GM18520 (cell line): ENCODE measurements around the gene SLC12A8.

ENCODE experiments used
- ATAC-seq: cut with Tn5 transposase; IDR thresholded peaks from one replicate; pipeline ENCODE4 v1.9.1; 2021; ENCODE audit not compliant: unreplicated experiment

Gene SLC12A8

DNA sequence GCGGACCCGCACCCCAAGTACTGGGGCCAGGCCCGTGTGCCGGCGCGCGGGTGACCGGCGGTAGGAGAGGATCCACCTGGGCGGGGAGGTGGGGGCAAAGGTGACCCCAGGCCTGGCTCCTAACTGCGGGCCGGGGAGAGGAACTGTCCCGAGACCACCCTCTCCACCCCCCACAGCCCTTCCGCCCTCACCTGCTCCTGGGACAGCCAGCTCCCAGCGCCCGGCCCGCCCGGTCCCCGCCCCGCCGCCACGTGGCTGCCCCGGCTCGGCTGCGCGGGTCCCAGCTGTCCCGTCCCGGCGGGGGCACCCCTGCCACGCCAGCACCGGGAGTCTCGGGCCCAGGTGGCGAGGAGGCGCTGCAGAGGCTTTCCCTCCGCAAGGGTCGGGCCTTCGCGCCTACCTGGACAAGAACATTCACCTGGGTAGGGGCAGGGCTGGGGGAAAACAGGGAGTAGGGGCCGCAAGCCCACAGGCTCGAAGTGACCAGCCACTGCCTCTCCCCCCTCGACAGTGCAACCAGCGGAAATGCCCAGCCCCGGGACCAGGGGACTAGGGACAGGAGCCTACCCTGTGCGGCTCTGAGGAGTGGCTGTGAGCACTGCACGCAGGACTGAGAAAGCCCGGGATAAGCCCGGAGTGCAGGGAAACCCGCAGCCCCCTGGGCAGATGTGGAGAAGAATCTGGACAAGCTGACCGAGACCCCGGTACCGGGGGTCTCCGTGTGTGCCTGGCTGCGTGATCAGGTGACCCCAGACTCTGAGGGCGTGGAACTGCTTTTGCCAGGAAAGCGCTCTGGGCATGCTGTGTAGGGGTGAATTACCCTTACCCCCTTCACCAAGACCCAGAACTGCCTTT is at the start of gene SLC12A8:
Gene SLC12A8, minus strand, starts transcription at position 240 of the 855 bp plus-strand sequence. CDS start 1,399 bp downstream, outside the sequence.
- no peak for ATAC-seq

DNA sequence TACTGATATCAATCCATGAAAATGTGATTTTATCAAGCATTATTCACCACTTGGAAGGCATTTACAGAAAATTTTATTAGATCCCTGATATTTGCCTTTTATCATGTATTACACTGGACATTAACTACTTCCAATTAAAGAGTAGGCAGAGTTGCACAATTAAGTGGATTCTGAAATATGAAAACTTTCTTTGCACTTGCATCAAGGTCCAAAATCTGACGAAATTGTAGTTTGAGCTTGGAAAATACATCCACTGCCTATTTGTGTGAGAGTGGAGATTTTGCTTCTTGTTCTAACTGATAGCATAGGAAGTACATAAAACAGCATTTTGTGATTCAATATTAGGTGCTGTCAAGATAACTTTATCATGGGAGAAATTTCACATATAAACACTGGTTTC is 49.6 kb upstream of the SLC12A8 start:
- no peak for ATAC-seq

GRCh38 chr3:125261031-125261430 is 48.5 kb upstream of the SLC12A8 start:
- ATAC-seq = no peak

DNA sequence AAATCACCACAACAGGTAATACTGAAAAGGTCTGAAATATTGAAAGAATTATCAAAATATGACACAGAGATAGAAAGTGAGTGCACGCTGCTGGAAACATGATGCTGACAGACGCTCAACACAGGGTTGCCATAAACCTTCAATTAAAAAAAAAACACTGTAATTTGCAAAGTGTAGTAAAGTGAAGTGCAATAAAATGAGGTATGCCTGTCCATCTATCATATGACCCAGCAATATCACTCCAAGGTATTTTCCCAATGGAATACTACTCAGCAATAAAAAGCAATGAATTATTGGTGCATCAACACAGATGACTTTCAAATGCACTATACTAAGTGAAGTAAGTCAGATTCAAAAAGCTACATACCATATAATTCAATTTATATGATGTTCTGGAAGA is 47.6 kb upstream of the SLC12A8 start:
- ATAC-seq = no peak

DNA sequence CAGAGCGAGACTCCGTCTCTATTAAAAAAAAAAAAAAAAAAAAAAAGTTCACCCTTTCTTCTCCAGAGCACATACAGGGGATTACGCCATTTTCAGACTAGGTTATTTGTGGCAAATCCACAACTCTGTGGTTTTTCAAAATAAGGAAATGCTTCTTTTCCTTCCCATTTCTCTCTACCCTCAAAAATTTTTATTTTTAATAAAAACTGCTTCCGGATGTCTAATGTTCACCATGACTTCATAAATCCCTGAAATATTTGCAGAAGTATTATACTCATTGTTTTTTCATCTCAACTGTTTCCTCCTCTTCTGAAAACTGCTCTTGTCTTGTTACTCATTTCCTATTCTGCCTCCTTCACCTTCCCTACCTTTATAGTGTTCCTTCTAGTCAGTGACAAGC is 45.0 kb upstream of the SLC12A8 start:
- no peak for ATAC-seq

DNA sequence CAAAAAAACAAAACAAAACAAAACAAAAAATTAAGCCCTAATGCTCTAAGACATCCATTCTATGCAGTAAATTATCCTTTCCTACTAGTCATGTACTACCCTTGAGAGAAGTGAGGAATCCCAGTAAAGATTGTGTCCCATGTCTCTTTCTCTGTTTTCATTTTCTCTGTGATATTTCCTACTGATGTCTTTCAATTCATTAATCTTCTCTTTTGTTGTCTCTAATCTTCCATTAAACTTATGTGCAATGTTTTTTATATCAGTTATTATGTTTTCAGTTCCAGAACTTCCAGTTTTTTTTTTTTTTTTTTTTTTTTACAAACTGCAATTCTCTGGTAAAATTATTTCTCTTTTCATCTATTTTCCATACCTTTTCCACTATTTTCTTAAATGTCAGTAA is 44.1 kb upstream of the SLC12A8 start:
- no peak for ATAC-seq

DNA sequence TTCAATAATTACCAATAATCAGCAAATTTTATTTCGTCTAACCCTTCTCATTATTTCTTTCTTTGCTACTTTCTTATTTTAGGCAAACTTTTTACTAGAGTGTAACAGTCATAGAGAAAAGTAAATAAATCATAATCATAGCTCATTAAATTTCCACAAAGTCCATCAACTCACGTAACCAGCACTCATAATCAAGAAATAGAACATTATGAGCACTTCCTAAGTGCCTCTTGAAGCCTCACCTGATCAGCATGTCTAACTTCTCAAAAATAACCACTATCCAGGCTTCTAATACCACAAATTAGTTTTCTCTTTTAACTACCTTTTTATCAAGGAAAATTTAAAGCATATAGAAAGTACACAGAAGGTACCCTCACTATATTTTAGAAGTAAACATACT is 38.4 kb upstream of the SLC12A8 start:
- ATAC-seq = no peak

- ATAC-seq = no peak
These were observed 33.7 kb upstream of the SLC12A8 start for GRCh38 chr3:125246237-125246636.

DNA sequence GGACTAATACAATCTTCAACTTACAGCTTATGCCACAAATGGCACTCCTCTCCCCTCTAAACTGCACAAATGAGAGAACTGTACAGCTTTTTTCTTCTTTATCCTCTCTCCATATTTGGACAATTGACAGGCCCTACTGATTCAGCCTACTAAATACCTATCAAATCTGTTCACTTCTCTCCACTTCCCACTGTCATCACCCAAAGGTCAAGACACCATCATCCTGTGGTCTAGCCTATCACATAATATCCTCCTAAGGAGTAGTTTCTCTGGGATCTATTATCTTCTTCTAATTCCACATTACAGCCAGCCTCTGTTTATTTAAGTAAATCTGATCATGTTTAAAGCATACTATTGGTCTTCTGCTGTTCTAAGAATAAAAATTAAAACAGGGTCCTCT is 33.0 kb upstream of the SLC12A8 start:
- ATAC-seq = no peak

- no peak for ATAC-seq
These were observed 27.9 kb upstream of the SLC12A8 start for GRCh38 chr3:125240496-125240895.

GRCh38 chr3:125239266-125239665 is 26.7 kb upstream of the SLC12A8 start:
- no peak for ATAC-seq

- no peak for ATAC-seq
These were observed 26.2 kb upstream of the SLC12A8 start for GRCh38 chr3:125238759-125239158.

GRCh38 chr3:125236331-125236903 is 23.9 kb upstream of the SLC12A8 start:
- no peak for ATAC-seq

GRCh38 chr3:125234831-125235230 is 22.3 kb upstream of the SLC12A8 start:
- no peak for ATAC-seq

- ATAC-seq = no peak
These were observed 19.9 kb upstream of the SLC12A8 start for GRCh38 chr3:125232401-125232800.

- no peak for ATAC-seq
These were observed 19.3 kb upstream of the SLC12A8 start for GRCh38 chr3:125231895-125232294.

DNA sequence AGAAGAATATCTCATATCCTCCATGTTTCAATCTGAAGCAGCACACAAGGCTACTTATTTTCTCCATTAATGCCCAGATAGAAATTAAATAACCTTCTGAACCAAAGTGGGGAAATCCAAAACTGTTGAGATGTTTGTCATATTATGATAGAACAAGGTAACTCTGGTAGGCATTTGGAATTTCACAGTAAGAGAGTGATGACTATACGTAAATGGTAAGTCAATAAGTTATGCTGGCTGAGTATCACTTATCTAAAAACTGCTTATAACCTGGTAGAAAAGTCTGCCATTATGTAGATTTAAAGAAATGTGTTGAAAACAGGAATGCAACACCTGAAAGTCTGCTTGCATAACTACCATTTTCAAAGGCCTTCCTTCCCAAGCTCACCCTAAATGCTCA is 17.2 kb upstream of the SLC12A8 start:
- ATAC-seq = no peak

- no peak for ATAC-seq
These were observed 16.6 kb upstream of the SLC12A8 start for GRCh38 chr3:125229168-125229567.

GRCh38 chr3:125221831-125222230 is 9.3 kb upstream of the SLC12A8 start:
- ATAC-seq = no peak

- no peak for ATAC-seq
These were observed 8.3 kb upstream of the SLC12A8 start for GRCh38 chr3:125220727-125221429.

- no peak for ATAC-seq
These were observed 7.6 kb upstream of the SLC12A8 start for GRCh38 chr3:125220183-125220582.

DNA sequence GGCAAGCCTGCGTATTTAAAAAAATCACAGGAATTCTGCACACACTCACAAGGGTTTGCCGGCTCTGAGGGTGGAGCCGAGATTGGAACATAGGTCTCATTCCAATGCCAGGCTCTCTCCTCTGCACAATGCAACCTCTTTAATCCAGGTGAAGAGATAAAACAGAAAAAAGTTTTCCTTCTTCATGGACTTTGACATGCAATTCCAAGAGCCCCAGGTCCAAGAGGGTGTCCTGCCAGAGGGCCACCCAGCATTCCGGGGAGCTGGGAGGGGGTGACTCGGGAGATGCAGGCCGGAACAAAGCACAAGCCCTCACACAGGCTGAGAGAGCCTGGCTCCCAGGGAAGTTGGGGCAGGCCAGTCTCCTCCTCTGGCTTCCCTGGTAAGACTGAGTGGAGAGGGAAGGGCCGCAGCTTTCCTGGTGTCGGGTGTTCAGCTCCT is 6.7 kb upstream of the SLC12A8 start:
- no peak for ATAC-seq
